Prostate gland (tissue), 2 donors: ENCODE measurements around the gene ROBO1.

Experiments used
- POLR2A ChIP-seq: fragments of 450-650 bp; IDR thresholded peaks from one replicate; pipeline ENCODE4 v1.6.1; 2016; ENCODE audit warnings: antibody characterized with exemption, mild to moderate bottlenecking
- TF ChIP-seq, protein P1 (sequence below), 4 experiments: fragments of 200-600 bp in 2 of 4; fragments of 450-650 bp in 2 of 4; sonication (generic) in 2 of 4; IDR thresholded peaks; 1 replicate in 3 of 4; 2 replicates in 1 of 4; pipeline ENCODE4 v1.5.1; 2016 to 2019; ENCODE audit warnings: antibody characterized with exemption in 4 of 4, mild to moderate bottlenecking in 2 of 4, moderate library complexity in 2 of 4

DNA sequence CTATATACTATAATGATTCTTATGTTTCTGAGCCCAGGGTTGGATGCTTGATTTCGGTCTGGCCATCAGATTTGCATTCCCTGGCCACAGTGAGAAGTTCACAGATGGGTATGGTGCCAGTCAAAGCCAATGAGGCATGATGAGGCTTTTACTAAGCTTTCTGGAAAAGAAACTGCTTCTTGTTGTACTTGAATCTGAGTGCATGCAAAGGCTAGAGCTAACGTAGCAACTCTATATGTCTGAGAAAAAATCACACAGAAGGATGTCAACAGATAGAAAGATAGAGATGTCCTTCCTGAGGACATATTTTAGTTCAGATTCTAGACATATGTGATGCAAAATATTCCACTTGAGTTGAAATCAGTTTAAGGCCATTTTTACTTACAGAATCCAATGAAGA lies 608.1 kb downstream of the ROBO1 start:
- TF ChIP-seq, protein P1, sequence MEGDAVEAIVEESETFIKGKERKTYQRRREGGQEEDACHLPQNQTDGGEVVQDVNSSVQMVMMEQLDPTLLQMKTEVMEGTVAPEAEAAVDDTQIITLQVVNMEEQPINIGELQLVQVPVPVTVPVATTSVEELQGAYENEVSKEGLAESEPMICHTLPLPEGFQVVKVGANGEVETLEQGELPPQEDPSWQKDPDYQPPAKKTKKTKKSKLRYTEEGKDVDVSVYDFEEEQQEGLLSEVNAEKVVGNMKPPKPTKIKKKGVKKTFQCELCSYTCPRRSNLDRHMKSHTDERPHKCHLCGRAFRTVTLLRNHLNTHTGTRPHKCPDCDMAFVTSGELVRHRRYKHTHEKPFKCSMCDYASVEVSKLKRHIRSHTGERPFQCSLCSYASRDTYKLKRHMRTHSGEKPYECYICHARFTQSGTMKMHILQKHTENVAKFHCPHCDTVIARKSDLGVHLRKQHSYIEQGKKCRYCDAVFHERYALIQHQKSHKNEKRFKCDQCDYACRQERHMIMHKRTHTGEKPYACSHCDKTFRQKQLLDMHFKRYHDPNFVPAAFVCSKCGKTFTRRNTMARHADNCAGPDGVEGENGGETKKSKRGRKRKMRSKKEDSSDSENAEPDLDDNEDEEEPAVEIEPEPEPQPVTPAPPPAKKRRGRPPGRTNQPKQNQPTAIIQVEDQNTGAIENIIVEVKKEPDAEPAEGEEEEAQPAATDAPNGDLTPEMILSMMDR (IDR thresholded peaks at IDR 0.05), result no peak
- no peak for TF ChIP-seq POLR2A
